NCI-H2196 (cell line): ENCODE data around the gene FGGY.

Source experiments
- DNase-seq: peaks from one replicate; lab custom pipeline; 2025; ENCODE audit not compliant: unreplicated experiment; lab: John Stamatoyannopoulos, UW

FGGY gene

GRCh38 chr1:59314776-59315528 is 18.1 kb downstream of the FGGY start:
- DNase-seq: no peak

GRCh38 chr1:59315529-59316463 is 18.9 kb downstream of the FGGY start:
- DNase-seq: no peak

GRCh38 chr1:59316497-59317128 is 19.7 kb downstream of the FGGY start:
- DNase-seq: no peak

GRCh38 chr1:59317343-59317742 is 20.4 kb downstream of the FGGY start:
- DNase-seq: no peak

GRCh38 chr1:59317780-59318179 is 20.9 kb downstream of the FGGY start:
- no peak for DNase-seq

GRCh38 chr1:59318271-59318860 is 21.5 kb downstream of the FGGY start:
- DNase-seq: no peak

GRCh38 chr1:59322394-59322793 is 25.5 kb downstream of the FGGY start:
- DNase-seq: no peak

- DNase-seq: no peak
These were observed 25.9 kb downstream of the FGGY start for GRCh38 chr1:59322814-59323213.

GRCh38 chr1:59323879-59324278 is 27.0 kb downstream of the FGGY start:
- DNase-seq: no peak

GRCh38 chr1:59328353-59328752 is 31.5 kb downstream of the FGGY start:
- no peak for DNase-seq

GRCh38 chr1:59329412-59330053 is 32.6 kb downstream of the FGGY start:
- DNase-seq: no peak

- DNase-seq: no peak
These were observed 35.1 kb downstream of the FGGY start for GRCh38 chr1:59331686-59332620.

- DNase-seq: no peak
These were observed 36.1 kb downstream of the FGGY start for GRCh38 chr1:59332983-59333382.

- DNase-seq: no peak
These were observed 36.9 kb downstream of the FGGY start for GRCh38 chr1:59333626-59334277.

- no peak for DNase-seq
These were observed 43.8 kb downstream of the FGGY start for GRCh38 chr1:59340411-59341307.

- no peak for DNase-seq
These were observed 46.1 kb downstream of the FGGY start for GRCh38 chr1:59342801-59343575.

- no peak for DNase-seq
These were observed 46.6 kb downstream of the FGGY start for GRCh38 chr1:59343576-59343840.

GRCh38 chr1:59345221-59345620 is 48.3 kb downstream of the FGGY start:
- no peak for DNase-seq
